ENCODE measurements around the gene NELFE. TPM values are rescaled to one million over a fixed set of nuclear protein-coding genes. Genes with fewer than 3 reads are reported as not detected.

NELFE gene
- total RNA-seq, 4 donors from 2014 or later = 58.8 to 96.6 (median 68.5) TPM

DNA sequence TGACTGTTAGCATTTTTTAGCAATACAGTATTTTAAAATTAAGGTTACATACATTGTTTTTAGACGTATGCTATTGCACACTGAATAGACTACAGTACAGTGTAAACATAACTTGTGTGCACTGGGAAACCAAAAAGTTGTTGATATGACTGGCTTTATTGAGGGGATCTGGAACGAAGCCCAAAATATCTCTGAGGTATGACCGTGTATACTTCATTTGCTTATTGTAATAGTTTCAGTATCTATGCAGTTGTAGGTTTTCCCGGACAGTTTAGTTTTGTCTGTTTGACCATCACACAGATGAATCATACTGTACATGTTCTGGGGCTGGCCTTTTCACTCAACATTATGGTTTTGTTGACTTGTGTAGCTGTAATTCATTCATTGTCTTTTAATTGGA lies 50.0 kb downstream of the NELFE start:
- TF ChIP-seq, protein P1, sequence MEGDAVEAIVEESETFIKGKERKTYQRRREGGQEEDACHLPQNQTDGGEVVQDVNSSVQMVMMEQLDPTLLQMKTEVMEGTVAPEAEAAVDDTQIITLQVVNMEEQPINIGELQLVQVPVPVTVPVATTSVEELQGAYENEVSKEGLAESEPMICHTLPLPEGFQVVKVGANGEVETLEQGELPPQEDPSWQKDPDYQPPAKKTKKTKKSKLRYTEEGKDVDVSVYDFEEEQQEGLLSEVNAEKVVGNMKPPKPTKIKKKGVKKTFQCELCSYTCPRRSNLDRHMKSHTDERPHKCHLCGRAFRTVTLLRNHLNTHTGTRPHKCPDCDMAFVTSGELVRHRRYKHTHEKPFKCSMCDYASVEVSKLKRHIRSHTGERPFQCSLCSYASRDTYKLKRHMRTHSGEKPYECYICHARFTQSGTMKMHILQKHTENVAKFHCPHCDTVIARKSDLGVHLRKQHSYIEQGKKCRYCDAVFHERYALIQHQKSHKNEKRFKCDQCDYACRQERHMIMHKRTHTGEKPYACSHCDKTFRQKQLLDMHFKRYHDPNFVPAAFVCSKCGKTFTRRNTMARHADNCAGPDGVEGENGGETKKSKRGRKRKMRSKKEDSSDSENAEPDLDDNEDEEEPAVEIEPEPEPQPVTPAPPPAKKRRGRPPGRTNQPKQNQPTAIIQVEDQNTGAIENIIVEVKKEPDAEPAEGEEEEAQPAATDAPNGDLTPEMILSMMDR (IDR thresholded peaks at IDR 0.05; ENCODE audit: low read depth) = no peak

DNA sequence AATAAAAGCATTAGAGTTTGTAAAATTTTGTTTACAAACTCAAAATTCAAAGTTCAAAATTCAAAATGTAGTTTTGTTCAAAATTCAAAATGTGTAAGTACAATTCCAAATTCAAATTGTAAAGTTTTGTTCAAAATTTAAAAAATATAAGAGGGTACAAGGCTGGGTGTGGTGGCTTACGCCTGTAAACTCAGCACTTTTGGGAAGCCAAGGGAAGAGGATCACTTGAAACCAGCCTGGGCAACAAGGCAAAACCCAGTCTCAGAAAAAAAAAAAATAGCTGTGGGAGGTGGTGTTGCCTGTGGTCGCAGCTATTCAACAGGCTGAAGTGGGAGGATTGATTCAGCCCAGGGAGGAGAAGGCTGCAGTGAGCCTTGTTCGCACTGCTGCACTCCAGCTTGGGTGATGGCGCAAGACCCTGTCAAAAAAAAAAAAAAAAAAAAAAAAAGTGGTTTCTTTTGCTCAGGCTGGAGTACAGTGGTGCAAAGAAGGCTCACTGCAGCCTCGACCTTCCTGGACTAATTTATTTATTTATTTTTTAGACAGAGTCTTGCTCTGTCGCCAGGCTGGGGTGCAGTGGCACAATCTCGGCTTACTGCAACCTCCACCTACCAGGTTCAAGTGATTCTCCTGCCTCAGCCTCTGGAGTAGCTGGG lies 51.5 kb downstream of the NELFE start:
- TF ChIP-seq, protein P1 (IDR thresholded peaks at IDR 0.05; ENCODE audit: low read depth) = no peak

DNA sequence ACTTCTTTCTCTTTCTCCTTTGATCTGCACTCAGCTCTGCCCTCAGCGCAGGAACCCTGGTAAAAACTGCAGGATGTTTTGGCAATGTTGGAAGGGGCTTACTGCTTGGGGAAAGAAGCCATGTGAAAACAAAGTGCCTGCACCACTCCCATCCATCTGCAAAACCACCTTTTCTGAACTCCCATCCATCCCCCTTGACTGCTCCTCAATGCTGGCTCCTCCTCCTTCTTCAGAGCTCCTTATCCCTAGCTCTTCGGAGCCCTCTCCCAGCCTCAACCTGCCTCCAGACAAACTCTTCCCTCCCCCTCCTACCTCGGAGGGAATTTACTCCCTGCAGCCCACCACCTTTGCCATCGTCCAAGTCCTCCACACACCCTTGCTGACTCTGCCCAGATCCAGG lies 52.6 kb downstream of the NELFE start:
- TF ChIP-seq, protein P1 (IDR thresholded peaks at IDR 0.05; ENCODE audit: low read depth) = no peak

DNA sequence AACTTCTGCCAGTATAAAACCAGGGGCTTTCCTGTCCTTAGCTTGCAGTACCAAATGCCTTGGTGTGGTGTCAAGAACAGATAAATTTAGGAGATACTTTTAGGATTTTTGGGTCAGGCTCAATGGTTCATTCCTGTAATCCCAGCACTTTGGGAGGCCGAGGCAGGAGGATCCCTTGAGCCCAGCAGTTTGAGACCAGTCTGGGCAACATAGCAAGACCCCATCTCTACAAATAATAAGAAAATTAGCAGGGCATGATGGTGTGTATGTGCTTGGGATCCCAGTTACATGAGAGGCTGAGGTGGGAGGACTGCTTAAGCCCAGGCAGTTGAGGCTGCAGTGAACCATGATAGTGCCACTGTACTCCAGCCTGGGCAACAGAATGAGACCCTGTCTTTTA lies 53.7 kb downstream of the NELFE start:
- TF ChIP-seq, protein P1 (IDR thresholded peaks at IDR 0.05; ENCODE audit: low read depth) = no peak

DNA sequence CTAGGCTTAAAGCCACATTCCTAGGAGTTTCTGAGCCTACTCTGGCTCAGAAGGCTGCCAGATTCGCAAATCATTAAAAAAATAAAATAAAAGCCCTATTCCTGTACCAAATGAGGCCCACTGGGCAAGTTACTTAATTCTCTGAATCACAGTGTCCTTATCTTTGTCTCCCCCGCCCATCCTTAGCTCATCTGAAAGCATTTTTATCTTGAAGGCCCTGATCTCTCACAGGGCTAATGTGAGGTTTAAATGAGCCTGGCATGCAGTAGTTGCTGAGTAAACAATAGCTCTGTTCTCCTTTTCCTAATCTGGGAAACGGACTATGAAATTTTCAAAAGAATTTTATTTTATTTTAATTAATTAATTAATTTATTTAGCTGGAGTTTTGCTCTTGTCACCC lies 54.8 kb downstream of the NELFE start:
- TF ChIP-seq, protein P1 (IDR thresholded peaks at IDR 0.05; ENCODE audit: low read depth) = no peak

Small RNAs within 50 kb of the gene (small RNA-seq; reads per million reads assigned to genes)
- not detected for gene AL645922.1

Other genes with a start within 250 kb of the NELFE start
- gene LY6G6D, start 243.6 kb downstream of the NELFE start, total RNA-seq = not detected
- gene LY6G6C, start 237.2 kb downstream of the NELFE start, total RNA-seq = not detected
- gene MPIG6B, start 235.6 kb downstream of the NELFE start, total RNA-seq = under 1 TPM in 1 of 4 donors, not detected in 3; 0.33 TPM
- gene DDAH2, start 229.7 kb downstream of the NELFE start, total RNA-seq = 100 to 1,000 TPM; 112 to 189 (median 160) TPM
- 100 to 1,000 TPM; 181 to 503 (median 311) TPM for gene CLIC1, start 222.4 kb downstream of the NELFE start, total RNA-seq
- gene MSH5, start 219.0 kb downstream of the NELFE start, total RNA-seq = 10 to 100 TPM in 2 of 4 donors, 1 to 10 TPM in 2; 7.5 to 24.5 (median 9.0) TPM
- gene SAPCD1, start 196.3 kb downstream of the NELFE start, total RNA-seq = 1 to 10 TPM in 2 of 4 donors, not detected in 2; 2.0 to 8.3 TPM
- gene VWA7, start 181.6 kb downstream of the NELFE start, total RNA-seq = not detected
- 10 to 100 TPM; 20.6 to 49.7 (median 31.2) TPM for gene VARS1, start 163.2 kb downstream of the NELFE start, total RNA-seq
- gene LSM2, start 152.0 kb downstream of the NELFE start, total RNA-seq = 10 to 100 TPM; 14.3 to 27.5 (median 24.0) TPM
- gene HSPA1L, start 143.7 kb downstream of the NELFE start, total RNA-seq = 1 to 10 TPM in 3 of 4 donors, under 1 TPM in 1; 0.65 to 2.9 (median 1.2) TPM
- gene HSPA1A, start 143.4 kb downstream of the NELFE start, total RNA-seq = 100 to 1,000 TPM; 100 to 210 (median 165) TPM
- 100 to 1,000 TPM in 2 of 4 donors, 10 to 100 TPM in 2; 61.8 to 153 (median 91.6) TPM for gene HSPA1B, start 131.2 kb downstream of the NELFE start, total RNA-seq
- 10 to 100 TPM; 24.9 to 46.6 (median 40.2) TPM for gene NEU1, start 96.2 kb downstream of the NELFE start, total RNA-seq
- under 1 TPM in 1 of 4 donors, not detected in 3; 0.51 TPM for gene SLC44A4, start 80.0 kb downstream of the NELFE start, total RNA-seq
- 10 to 100 TPM in 3 of 4 donors, 1 to 10 TPM in 1; 9.5 to 33.3 (median 23.3) TPM for gene EHMT2, start 61.3 kb downstream of the NELFE start, total RNA-seq
- 1 to 10 TPM in 1 of 4 donors, under 1 TPM in 3; 0.38 to 1.7 (median 0.93) TPM for gene ZBTB12, start 56.9 kb downstream of the NELFE start, total RNA-seq
- 10 to 100 TPM; 16.4 to 96.4 (median 34.6) TPM for gene C2, start 31.3 kb downstream of the NELFE start, total RNA-seq
- 10 to 100 TPM; 25.1 to 35.4 (median 33.8) TPM for gene CFB, start 12.9 kb downstream of the NELFE start, total RNA-seq
- 10 to 100 TPM; 16.1 to 44.6 (median 32.2) TPM for gene SKIC2, start 204 bp upstream of the NELFE start, total RNA-seq
- 10 to 100 TPM; 11.1 to 17.5 (median 12.4) TPM for gene DXO, start 13.2 kb upstream of the NELFE start, total RNA-seq
- 10 to 100 TPM in 3 of 4 donors, 1 to 10 TPM in 1; 5.1 to 17.2 (median 13.5) TPM for gene C4A, start 23.1 kb upstream of the NELFE start, total RNA-seq
- gene C4B, start 55.8 kb upstream of the NELFE start, total RNA-seq = 10 to 100 TPM in 1 of 4 donors, 1 to 10 TPM in 3; 5.1 to 17.3 (median 8.9) TPM
- gene CYP21A2, start 79.4 kb upstream of the NELFE start, total RNA-seq = under 1 TPM in 1 of 4 donors, not detected in 3; 0.57 TPM
- 100 to 1,000 TPM in 3 of 4 donors, 10 to 100 TPM in 1; 93.9 to 261 (median 142) TPM for gene TNXB, start 150.4 kb upstream of the NELFE start, total RNA-seq
- gene ATF6B, start 169.3 kb upstream of the NELFE start, total RNA-seq = 10 to 100 TPM; 27.6 to 64.0 (median 30.9) TPM
- gene FKBPL, start 171.3 kb upstream of the NELFE start, total RNA-seq = 1 to 10 TPM in 3 of 4 donors, under 1 TPM in 1; 0.98 to 3.2 (median 2.1) TPM
- 1 to 10 TPM in 1 of 4 donors, under 1 TPM in 2, not detected in 1; 0.34 to 1.3 (median 0.57) TPM for gene PRRT1, start 193.0 kb upstream of the NELFE start, total RNA-seq
- 10 to 100 TPM; 16.5 to 44.8 (median 22.1) TPM for gene PPT2, start 195.2 kb upstream of the NELFE start, total RNA-seq
- gene EGFL8, start 205.6 kb upstream of the NELFE start, total RNA-seq = 10 to 100 TPM in 1 of 4 donors, 1 to 10 TPM in 3; 2.3 to 13.0 (median 5.6) TPM
- 10 to 100 TPM; 17.8 to 28.2 (median 25.6) TPM for gene AGPAT1, start 217.1 kb upstream of the NELFE start, total RNA-seq
- gene RNF5, start 219.4 kb upstream of the NELFE start, total RNA-seq = 10 to 100 TPM; 46.5 to 68.0 (median 52.8) TPM
- 1 to 10 TPM; 2.4 to 5.5 (median 2.8) TPM for gene AGER, start 225.3 kb upstream of the NELFE start, total RNA-seq
- 10 to 100 TPM; 26.9 to 40.9 (median 33.7) TPM for gene PBX2, start 231.2 kb upstream of the NELFE start, total RNA-seq
- gene GPSM3, start 233.7 kb upstream of the NELFE start, total RNA-seq = 10 to 100 TPM in 3 of 4 donors, 1 to 10 TPM in 1; 10.0 to 46.2 (median 12.0) TPM